AG04450 (cell line): ENCODE results near the gene PFN1. TPM values are rescaled to one million over a fixed set of nuclear protein-coding genes. Genes with fewer than 3 reads are reported as not detected.
"Not testable (repeated sequence)": the region's sequence is repeated elsewhere in the genome, so short reads cannot be mapped to it uniquely, and the experiment has no call there.

Experiments
- CTCF ChIA-PET: fragments of 300-600, 350-600 bp; formaldehyde crosslinking; extraction: SDS; loops from one replicate; lab custom pipeline; 2022; ENCODE audit warnings: antibody characterized with exemption, inconsistent platforms; lab: Charles Lee
- POLR2A ChIA-PET: fragments of 350-600 bp; formaldehyde crosslinking; extraction: SDS; loops from one replicate; lab custom pipeline; 2021; ENCODE audit warnings: antibody characterized with exemption, inconsistent platforms; lab: Yijun Ruan, JAX
- DNase-seq: peaks from one replicate; pipeline ENCODE4 v3.0.0-alpha.2; 2011; ENCODE audit warnings: low read depth, low spot score
- H3K27ac ChIP-seq: one replicate; pipeline ENCODE4 v1.5.1; 2012; ENCODE audit warnings: low read depth, low read length, control low read depth
- H3K27me3 ChIP-seq: one replicate; pipeline ENCODE4 v1.6.0; 2012; ENCODE audit warnings: low read length; ENCODE audit not compliant: control insufficient read depth, insufficient read depth
- H3K4me3 ChIP-seq: 2 replicates; pipeline ENCODE4 v1.5.1; 2011; ENCODE audit warnings: mild to moderate bottlenecking, low read depth, low read length, control low read depth
- H3K9me3 ChIP-seq: 2 replicates; pipeline ENCODE4 v1.5.1; 2012; ENCODE audit warnings: low read length; ENCODE audit not compliant: control insufficient read depth, insufficient read depth
- polyA plus RNA-seq: library from polyadenylated mRNA; depleted of rRNA; stranded (reverse); fragments of >200 nt; gene quantifications from 2 replicates; pipeline ENCODE4 v1.2.3, GENCODE V29; 2011
- TF ChIP-seq, protein P1 (sequence below): IDR thresholded peaks from 2 replicates; pipeline ENCODE4 v1.5.1; 2011; ENCODE audit warnings: low read depth, low read length, control low read depth, inconsistent platforms

Gene PFN1
- polyA plus RNA-seq, 1 experiment: 1,141 TPM

DNA sequence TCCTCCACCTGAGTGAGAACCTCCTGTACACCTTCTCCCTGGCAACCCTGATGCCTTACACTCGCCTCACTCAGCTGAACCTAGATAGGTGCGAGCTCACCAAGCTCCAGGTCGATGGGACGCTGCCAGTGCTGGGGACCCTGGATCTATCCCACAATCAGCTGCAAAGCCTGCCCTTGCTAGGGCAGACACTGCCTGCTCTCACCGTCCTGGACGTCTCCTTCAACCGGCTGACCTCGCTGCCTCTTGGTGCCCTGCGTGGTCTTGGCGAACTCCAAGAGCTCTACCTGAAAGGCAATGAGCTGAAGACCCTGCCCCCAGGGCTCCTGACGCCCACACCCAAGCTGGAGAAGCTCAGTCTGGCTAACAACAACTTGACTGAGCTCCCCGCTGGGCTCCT lies 15.6 kb downstream of the PFN1 start:
- ChIA-PET CTCF (no interaction called here), POLR2A (interaction anchor here (0.5 to 1.2 kb wide), 2 partner anchors 35 to 134 kb away, joined by 3 read pairs; partner anchors contain the start of gene SPAG7)
- TF ChIP-seq, protein P1, sequence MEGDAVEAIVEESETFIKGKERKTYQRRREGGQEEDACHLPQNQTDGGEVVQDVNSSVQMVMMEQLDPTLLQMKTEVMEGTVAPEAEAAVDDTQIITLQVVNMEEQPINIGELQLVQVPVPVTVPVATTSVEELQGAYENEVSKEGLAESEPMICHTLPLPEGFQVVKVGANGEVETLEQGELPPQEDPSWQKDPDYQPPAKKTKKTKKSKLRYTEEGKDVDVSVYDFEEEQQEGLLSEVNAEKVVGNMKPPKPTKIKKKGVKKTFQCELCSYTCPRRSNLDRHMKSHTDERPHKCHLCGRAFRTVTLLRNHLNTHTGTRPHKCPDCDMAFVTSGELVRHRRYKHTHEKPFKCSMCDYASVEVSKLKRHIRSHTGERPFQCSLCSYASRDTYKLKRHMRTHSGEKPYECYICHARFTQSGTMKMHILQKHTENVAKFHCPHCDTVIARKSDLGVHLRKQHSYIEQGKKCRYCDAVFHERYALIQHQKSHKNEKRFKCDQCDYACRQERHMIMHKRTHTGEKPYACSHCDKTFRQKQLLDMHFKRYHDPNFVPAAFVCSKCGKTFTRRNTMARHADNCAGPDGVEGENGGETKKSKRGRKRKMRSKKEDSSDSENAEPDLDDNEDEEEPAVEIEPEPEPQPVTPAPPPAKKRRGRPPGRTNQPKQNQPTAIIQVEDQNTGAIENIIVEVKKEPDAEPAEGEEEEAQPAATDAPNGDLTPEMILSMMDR: no peak
- no peak overlapping the region for H3K27ac ChIP-seq
- H3K27me3 ChIP-seq: no peaks in the 10 kb centered on the region
- no peak for DNase-seq
- no peaks in the 10 kb centered on the region for H3K9me3 ChIP-seq
- H3K4me3 ChIP-seq: no peak overlapping the region

DNA sequence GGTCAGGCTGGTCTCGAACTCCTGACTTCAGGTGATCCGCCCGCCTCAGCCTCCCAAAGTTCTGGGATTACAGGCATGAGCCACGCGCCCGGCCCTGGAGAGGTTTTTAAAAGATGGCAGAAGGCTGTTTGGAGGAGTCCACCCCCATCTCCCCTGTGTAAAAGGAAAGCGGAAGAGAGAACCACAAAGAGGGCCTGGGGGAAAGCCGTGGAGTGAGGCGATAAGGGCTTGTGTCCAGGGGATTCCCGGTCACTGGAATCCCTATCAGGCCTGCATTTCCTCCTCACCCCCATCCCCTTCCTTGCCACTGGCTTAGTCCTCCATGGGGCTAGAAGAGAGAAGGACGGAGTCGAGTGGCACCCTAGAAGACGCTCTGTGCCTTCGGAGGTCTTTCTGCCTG lies 16.4 kb downstream of the PFN1 start, which contains the start of gene GP1BA:
Gene GP1BA, plus strand, starts transcription at position 315 of the 400 bp plus-strand sequence. CDS start 328 bp downstream, outside the sequence.
- H3K4me3 ChIP-seq: no peak within 1 kb of the TSS
- no peak for DNase-seq
- no peak within 1 kb of the TSS for H3K27ac ChIP-seq
- H3K9me3 ChIP-seq: no peaks in the 10 kb centered on the region
- CTCF ChIA-PET: no interaction called here
- POLR2A ChIA-PET: interaction anchor here (1.2 kb wide), 1 partner anchor 36 kb away, joined by 3 read pairs; the partner anchor contains the start of gene SPAG7
- H3K27me3 ChIP-seq: no peaks in the 10 kb centered on the region
- TF ChIP-seq, protein P1: no peak

DNA sequence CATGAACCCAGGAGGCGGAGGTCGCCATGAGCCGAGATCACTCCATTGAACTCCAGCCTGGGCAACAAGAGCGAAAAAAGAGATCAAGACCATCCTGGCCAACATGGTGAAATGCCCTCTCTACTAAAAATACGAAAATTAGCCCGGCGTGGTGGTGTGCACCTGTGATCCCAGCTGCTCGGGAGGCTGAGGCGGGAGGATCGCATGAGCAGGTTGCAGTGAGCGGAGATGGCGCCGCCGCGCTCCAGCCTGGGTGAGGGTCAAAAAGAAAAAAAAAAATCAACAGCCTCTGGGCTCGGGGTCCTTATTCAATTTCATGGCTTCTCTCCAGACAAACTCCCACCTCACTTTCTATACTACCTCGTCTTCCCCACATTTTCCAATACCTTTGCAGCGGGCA lies 19.4 kb downstream of the PFN1 start:
- CTCF ChIA-PET: no interaction called here
- TF ChIP-seq, protein P1: no peak

DNA sequence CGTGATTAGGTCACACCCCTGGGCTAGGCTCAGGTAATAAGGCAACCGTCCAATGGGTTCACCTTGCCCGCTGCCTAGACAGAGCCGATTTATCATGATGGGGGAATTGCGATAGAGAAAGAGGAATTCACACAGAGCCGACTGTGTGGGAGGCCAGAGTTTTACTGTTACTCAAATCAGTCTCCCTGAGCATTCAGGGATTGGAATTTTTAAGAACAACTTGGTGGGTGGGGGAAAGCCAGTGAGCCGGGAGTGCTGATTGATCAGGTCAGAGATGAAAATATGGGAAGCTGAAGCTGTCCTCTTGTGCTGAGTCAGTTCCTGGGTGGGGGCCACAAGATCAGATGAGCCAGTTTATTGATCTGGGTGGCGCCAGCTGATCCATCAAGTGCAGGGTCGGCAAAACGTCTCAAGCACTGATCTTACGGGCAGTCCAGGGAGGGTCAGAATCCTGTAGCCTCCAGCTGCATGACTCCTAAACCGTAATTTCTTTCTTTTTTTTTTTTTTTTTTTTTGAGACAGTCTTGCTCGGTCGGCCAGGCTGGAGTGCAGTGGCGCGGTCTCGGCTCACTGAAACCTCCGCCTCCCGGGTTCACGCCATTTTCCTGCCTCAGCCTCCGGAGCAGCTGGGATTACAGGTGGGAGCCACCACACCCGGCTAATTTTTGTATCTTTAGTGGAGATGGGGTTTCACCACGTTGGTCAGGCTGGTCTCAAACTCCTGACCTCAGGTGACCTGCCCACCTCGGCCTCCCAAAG lies 21.6 kb downstream of the PFN1 start:
- H3K27me3 ChIP-seq, DNase-seq, H3K9me3 ChIP-seq, H3K4me3 ChIP-seq, H3K27ac ChIP-seq, CTCF ChIA-PET: not testable (repeated sequence)
- POLR2A ChIA-PET: interaction anchor here (0.7 to 1.0 kb wide), 2 partner anchors 13 to 120 kb away, joined by 4 to 6 read pairs; no protein-coding TSS in a partner anchor

More for the DNA sequence above, 19.4 kb downstream of the PFN1 start:
- POLR2A ChIA-PET: no interaction called here
- H3K27ac ChIP-seq: no peak overlapping the region
- DNase-seq: no peak
- H3K9me3 ChIP-seq: no peaks in the 10 kb centered on the region
- H3K4me3 ChIP-seq: no peak overlapping the region
- H3K27me3 ChIP-seq: no peaks in the 10 kb centered on the region

DNA sequence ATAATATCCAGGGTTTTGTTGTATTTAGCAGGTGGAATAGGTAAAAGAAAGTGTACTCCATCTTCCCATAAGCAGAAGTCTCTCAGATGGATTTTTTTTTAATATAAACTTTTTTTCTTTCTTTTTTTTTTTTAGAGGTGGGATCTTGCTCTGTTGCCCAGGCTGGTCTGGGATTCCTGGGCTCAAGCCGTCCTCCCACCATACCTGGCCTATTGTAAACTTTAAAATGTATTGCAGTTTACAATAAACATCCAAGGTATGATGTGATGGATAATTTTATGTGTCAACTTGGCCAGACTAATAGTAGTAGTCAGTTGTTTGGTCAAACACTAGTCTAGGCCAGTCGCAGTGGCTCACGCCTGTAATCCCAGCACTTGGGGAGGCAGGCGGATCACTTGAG lies 27.0 kb downstream of the PFN1 start:
- Histone ChIP-seq H3K27ac (no peak overlapping the region), H3K9me3 (no peaks in the 10 kb centered on the region), H3K4me3 (no peak overlapping the region), H3K27me3 (no peaks in the 10 kb centered on the region)
- ChIA-PET POLR2A (no interaction called here), CTCF (interaction anchor here (1.3 to 3.5 kb wide), 2 partner anchors 12 to 140 kb away, joined by 3 to 17 read pairs; no protein-coding TSS in a partner anchor)
- DNase-seq: no peak
- TF ChIP-seq, protein P1: no peak
